CD4-positive, alpha-beta T cell (primary cell): Measurements from ENCODE around the gene HSPG2. TPM values are rescaled to one million over a fixed set of nuclear protein-coding genes. Genes with fewer than 3 reads are reported as not detected.

Source experiments
- ATAC-seq: fragments of 200-7000 bp; cut with Tn5 transposase; one replicate; pipeline ENCODE4 v1.10.0; 2022; ENCODE audit warnings: mild to moderate bottlenecking; ENCODE audit not compliant: poor library complexity
- CTCF ChIA-PET: fragments of 350-600 bp; sonication (Branson Sonifier 250); formaldehyde crosslinking; loops from one replicate; lab custom pipeline; 2021; ENCODE audit warnings: antibody characterized with exemption, inconsistent platforms; lab: Charles Lee
- POLR2A ChIA-PET: fragments of 350-600 bp; sonication (Branson Sonifier 250); formaldehyde crosslinking; loops from one replicate; lab custom pipeline; 2021; ENCODE audit warnings: antibody characterized with exemption, inconsistent platforms; lab: Charles Lee
- DNase-seq, 14 experiments: peaks; one replicate each; pipeline ENCODE4 v3.0.0-alpha.2; 2013 to 2020; ENCODE audit warnings: mixed read lengths in 2 of 14
- H3K27ac ChIP-seq, 2 donors: one replicate each; pipeline versions ENCODE4 v1.5.1 to v1.7.0; 2013; ENCODE audit warnings: low read length in 2 of 2, low read depth in 1 of 2, mild to moderate bottlenecking in 1 of 2
- H3K27me3 ChIP-seq, 2 experiments: 1 replicate in 1 of 2; 2 replicates in 1 of 2; pipeline versions ENCODE4 v1.6.1 to v1.7.0; 2013; ENCODE audit warnings: low read length in 2 of 2, control low read depth in 1 of 2, mild to moderate bottlenecking in 1 of 2, moderate library complexity in 1 of 2; ENCODE audit not compliant: insufficient read depth in 2 of 2, control insufficient read depth in 1 of 2
- H3K36me3 ChIP-seq: one replicate; pipeline ENCODE4 v1.6.1; 2013; ENCODE audit warnings: low read length, control low read depth; ENCODE audit not compliant: insufficient read depth
- H3K4me1 ChIP-seq: one replicate; pipeline ENCODE4 v1.6.1; 2013; ENCODE audit warnings: low read length, control low read depth; ENCODE audit not compliant: insufficient read depth
- H3K4me3 ChIP-seq: one replicate; pipeline ENCODE4 v1.5.1; 2013; ENCODE audit warnings: mild to moderate bottlenecking, low read length, moderate library complexity
- H3K9me3 ChIP-seq, 2 experiments: 1 replicate in 1 of 2; 2 replicates in 1 of 2; pipeline versions ENCODE4 v1.6.1 to v1.7.0; 2013; ENCODE audit warnings: low read length in 2 of 2, mild to moderate bottlenecking in 2 of 2, control low read depth in 1 of 2, moderate library complexity in 1 of 2; ENCODE audit not compliant: control insufficient read depth in 1 of 2, insufficient read depth in 1 of 2
- H3K27ac Mint-ChIP-seq: one replicate; pipeline ENCODE4 v1.8.0; 2020; ENCODE audit warnings: mixed read lengths
- H3K27me3 Mint-ChIP-seq: one replicate; pipeline ENCODE4 v1.8.0; 2021; ENCODE audit warnings: mixed read lengths
- H3K36me3 Mint-ChIP-seq: one replicate; pipeline ENCODE4 v1.8.0; 2021; ENCODE audit warnings: low read depth, mixed read lengths
- H3K4me1 Mint-ChIP-seq: one replicate; pipeline ENCODE4 v1.8.0; 2021; ENCODE audit warnings: low read depth, mixed read lengths
- H3K4me3 Mint-ChIP-seq: one replicate; pipeline ENCODE4 v1.8.0; 2020; ENCODE audit warnings: mild to moderate bottlenecking, mixed read lengths
- H3K9me3 Mint-ChIP-seq: one replicate; pipeline ENCODE4 v1.8.0; 2020; ENCODE audit warnings: mixed read lengths
- CTCF ChIP-seq: fragments of 200-600 bp; IDR thresholded peaks from one replicate; pipeline ENCODE4 v1.8.0; 2022; ENCODE audit warnings: antibody characterized with exemption, mild to moderate bottlenecking
- intact Hi-C, 2 experiments: fragments of 100-400 bp; cut with DNase I in 1 of 2; cut with micrococcal nuclease in 1 of 2; formaldehyde crosslinking; loops; one replicate each; pipeline versions ENCODE4 v1.15.1 to v1.9.0; 2023 to 2025; cut with DNase I, micrococcal nuclease
- total RNA-seq, 174 experiments: library from RNA in 2 of 174; stranded (reverse) in 2 of 174; gene quantifications; one replicate each; pipeline ENCODE4 v1.2.3 and lab custom pipeline; 2021 to 2026

Gene HSPG2
- total RNA-seq, 2 experiments from 2014 or later = 10.8 to 11.0 TPM

GRCh38 chr1:21852282-21853130 is 84.6 kb downstream of the HSPG2 start:
- H3K9me3 Mint-ChIP-seq = no peaks in the 10 kb centered on the region
- DNase-seq (peak in 1 of 14 experiments; percentile 11), ATAC-seq (no peak)
- H3K36me3 Mint-ChIP-seq = no peaks in the 10 kb centered on the region
- Histone ChIP-seq H3K27me3 (no peaks in the 10 kb centered on the region), H3K27ac (no peak overlapping the region), H3K4me3 (no peak overlapping the region), H3K9me3 (no peaks in the 10 kb centered on the region), H3K36me3 (no peaks in the 10 kb centered on the region), H3K4me1 (no peaks in the 10 kb centered on the region)
- ChIA-PET POLR2A (no interaction called here), CTCF (no interaction called here)
- intact Hi-C loops = no loop called here
- peaks cover 2% of the 10 kb centered on the region for H3K4me1 Mint-ChIP-seq
- no peak overlapping the region for H3K4me3 Mint-ChIP-seq
- no peak for TF ChIP-seq CTCF
- H3K27ac Mint-ChIP-seq = no peak overlapping the region
- no peaks in the 10 kb centered on the region for H3K27me3 Mint-ChIP-seq

GRCh38 chr1:21851430-21852250 is 85.5 kb downstream of the HSPG2 start:
- intact Hi-C loops = no loop called here
- no peaks in the 10 kb centered on the region for H3K9me3 Mint-ChIP-seq
- H3K4me3 Mint-ChIP-seq = no peak overlapping the region
- POLR2A ChIA-PET = no interaction called here
- H3K27ac Mint-ChIP-seq = no peak overlapping the region
- no peaks in the 10 kb centered on the region for H3K36me3 Mint-ChIP-seq
- Histone ChIP-seq H3K4me1 (no peaks in the 10 kb centered on the region), H3K4me3 (no peak overlapping the region), H3K27me3 (no peaks in the 10 kb centered on the region), H3K36me3 (no peaks in the 10 kb centered on the region), H3K27ac (no peak overlapping the region), H3K9me3 (no peaks in the 10 kb centered on the region)
- no peak for TF ChIP-seq CTCF
- H3K27me3 Mint-ChIP-seq = no peaks in the 10 kb centered on the region
- DNase-seq = no peak
- no peak for ATAC-seq
- CTCF ChIA-PET = no interaction called here
- H3K4me1 Mint-ChIP-seq = no peaks in the 10 kb centered on the region

GRCh38 chr1:21849909-21850576 is 87.1 kb downstream of the HSPG2 start:
- no peak for TF ChIP-seq CTCF
- Histone ChIP-seq H3K9me3 (no peaks in the 10 kb centered on the region), H3K36me3 (no peaks in the 10 kb centered on the region), H3K27ac (no peak overlapping the region), H3K27me3 (no peaks in the 10 kb centered on the region), H3K4me3 (no peak overlapping the region), H3K4me1 (no peaks in the 10 kb centered on the region)
- ATAC-seq = no peak
- Mint-ChIP-seq H3K27ac (no peak overlapping the region), H3K36me3 (no peaks in the 10 kb centered on the region), H3K9me3 (no peaks in the 10 kb centered on the region), H3K27me3 (no peaks in the 10 kb centered on the region), H3K4me1 (no peaks in the 10 kb centered on the region), H3K4me3 (no peak overlapping the region)
- DNase-seq = no peak
- intact Hi-C loops = no loop called here
- CTCF ChIA-PET = interaction anchor here (0.7 kb wide), 1 partner anchor 951 kb away, joined by 3 read pairs; no protein-coding TSS in a partner anchor
- POLR2A ChIA-PET = no interaction called here
